Activated naive CD4-positive, alpha-beta T cell treated with anti-CD3 and anti-CD28 coated beads, Interleukin-2, amount 50 U/mL, for 16 hours (primary cell): ENCODE measurements around the gene HS6ST3.

Experiments used
- DNase-seq: peaks from one replicate; pipeline ENCODE4 v3.0.0-alpha.2; 2020

Gene HS6ST3

GRCh38 chr13:96203471-96203870 lies 113.6 kb downstream of the HS6ST3 start:
- no peak for DNase-seq

- no peak for DNase-seq
These were observed 125.0 kb downstream of the HS6ST3 start for GRCh38 chr13:96214824-96215445.

- DNase-seq = no peak
These were observed 126.6 kb downstream of the HS6ST3 start for GRCh38 chr13:96216543-96216942.

GRCh38 chr13:96218475-96218874 lies 128.6 kb downstream of the HS6ST3 start:
- no peak for DNase-seq

GRCh38 chr13:96221471-96221870 lies 131.6 kb downstream of the HS6ST3 start:
- no peak for DNase-seq

- DNase-seq = no peak
These were observed 133.3 kb downstream of the HS6ST3 start for GRCh38 chr13:96223231-96223630.

- DNase-seq = no peak
These were observed 139.4 kb downstream of the HS6ST3 start for GRCh38 chr13:96229356-96229755.

GRCh38 chr13:96238241-96238640 lies 148.3 kb downstream of the HS6ST3 start:
- DNase-seq = no peak

- DNase-seq = no peak
These were observed 149.0 kb downstream of the HS6ST3 start for GRCh38 chr13:96238861-96239260.

- no peak for DNase-seq
These were observed 153.5 kb downstream of the HS6ST3 start for GRCh38 chr13:96243376-96243775.

GRCh38 chr13:96248103-96248502 lies 158.2 kb downstream of the HS6ST3 start:
- no peak for DNase-seq

GRCh38 chr13:96248996-96249395 lies 159.1 kb downstream of the HS6ST3 start:
- no peak for DNase-seq

- no peak for DNase-seq
These were observed 163.0 kb downstream of the HS6ST3 start for GRCh38 chr13:96252903-96253302.

- no peak for DNase-seq
These were observed 183.3 kb downstream of the HS6ST3 start for GRCh38 chr13:96273196-96273595.

- no peak for DNase-seq
These were observed 184.1 kb downstream of the HS6ST3 start for GRCh38 chr13:96274046-96274445.

- no peak for DNase-seq
These were observed 190.0 kb downstream of the HS6ST3 start for GRCh38 chr13:96279904-96280303.

GRCh38 chr13:96284971-96285370 lies 195.1 kb downstream of the HS6ST3 start:
- no peak for DNase-seq

- no peak for DNase-seq
These were observed 195.8 kb downstream of the HS6ST3 start for GRCh38 chr13:96285729-96286128.

GRCh38 chr13:96294930-96295881 lies 205.3 kb downstream of the HS6ST3 start:
- DNase-seq = no peak

GRCh38 chr13:96297360-96297759 lies 207.5 kb downstream of the HS6ST3 start:
- no peak for DNase-seq

GRCh38 chr13:96299235-96299634 lies 209.3 kb downstream of the HS6ST3 start:
- DNase-seq = no peak

GRCh38 chr13:96308568-96308967 lies 218.7 kb downstream of the HS6ST3 start:
- no peak for DNase-seq

GRCh38 chr13:96314974-96315373 lies 225.1 kb downstream of the HS6ST3 start:
- DNase-seq = no peak

- no peak for DNase-seq
These were observed 248.1 kb downstream of the HS6ST3 start for GRCh38 chr13:96338030-96338429.
